WTC11 (cell line): ENCODE results near the gene ARHGAP44. TPM values are rescaled to one million over a fixed set of nuclear protein-coding genes. Genes with fewer than 3 reads are reported as not detected.

Experiments used
- ATAC-seq: fragments of 200-7000 bp; cut with Tn5 transposase; 2 replicates; pipeline ENCODE4 v1.10.0; 2021; ENCODE audit warnings: mild to moderate bottlenecking, moderate library complexity
- CTCF ChIA-PET: fragments of 300-600 bp; sonication (Branson Sonifier 250); formaldehyde crosslinking; loops from one replicate; lab custom pipeline; 2021; ENCODE audit warnings: antibody characterized with exemption; lab: Charles Lee
- POLR2A ChIA-PET: fragments of 350-600 bp; sonication (Branson Sonifier 250); formaldehyde crosslinking; loops from one replicate; lab custom pipeline; 2021; ENCODE audit warnings: antibody characterized with exemption; lab: Charles Lee
- DNase-seq: peaks from one replicate; pipeline ENCODE4 v3.0.0; 2021; ENCODE audit warnings: low spot score
- H3K27ac Mint-ChIP-seq: 2 replicates; pipeline ENCODE4 v1.8.0; 2021; ENCODE audit warnings: mixed read lengths
- H3K27me3 Mint-ChIP-seq: 2 replicates; pipeline ENCODE4 v1.8.0; 2021; ENCODE audit warnings: low read depth, mild to moderate bottlenecking, moderate library complexity, mixed read lengths
- H3K36me3 Mint-ChIP-seq: 2 replicates; pipeline ENCODE4 v1.8.0; 2021; ENCODE audit warnings: mixed read lengths
- H3K4me1 Mint-ChIP-seq: 2 replicates; pipeline ENCODE4 v1.8.0; 2022; ENCODE audit warnings: mixed read lengths
- H3K4me3 Mint-ChIP-seq: 2 replicates; pipeline ENCODE4 v1.8.0; 2021; ENCODE audit warnings: mild to moderate bottlenecking, moderate library complexity, mixed read lengths
- H3K9me3 Mint-ChIP-seq: 2 replicates; pipeline ENCODE4 v1.8.0; 2021; ENCODE audit warnings: mixed read lengths
- EMX1 ChIP-seq: fragments of 250-450 bp; sonication (Bioruptor Pico); IDR thresholded peaks from 2 replicates; pipeline ENCODE4 v1.8.0; 2021; ENCODE audit warnings: mild to moderate bottlenecking
- ESRRA ChIP-seq: sonication (generic); formaldehyde crosslinking; IDR thresholded peaks from 2 replicates; pipeline ENCODE4 v1.8.1; 2022; ENCODE audit warnings: mild to moderate bottlenecking, missing genetic modification reagents, borderline replicate concordance
- ETV6 ChIP-seq: sonication (generic); formaldehyde crosslinking; IDR thresholded peaks from 2 replicates; pipeline ENCODE4 v1.8.1; 2022; ENCODE audit warnings: mild to moderate bottlenecking, missing genetic modification reagents
- FOXJ3 ChIP-seq: sonication (generic); formaldehyde crosslinking; IDR thresholded peaks from 2 replicates; pipeline ENCODE4 v1.9.0; 2021; ENCODE audit warnings: missing genetic modification reagents, mild to moderate bottlenecking, borderline replicate concordance
- GRHL2 ChIP-seq: fragments of 250-450 bp; sonication (Bioruptor Pico); IDR thresholded peaks from 2 replicates; pipeline ENCODE4 v1.8.0; 2022; ENCODE audit warnings: mild to moderate bottlenecking, moderate library complexity; ENCODE audit not compliant: insufficient replicate concordance, severe bottlenecking
- GTF2I ChIP-seq: fragments of 250-450 bp; sonication (Bioruptor Pico); conservative IDR thresholded peaks from 2 replicates; pipeline ENCODE4 v1.4.0; 2021; ENCODE audit warnings: mild to moderate bottlenecking
- KAT7 ChIP-seq: sonication (generic); formaldehyde crosslinking; IDR thresholded peaks from 2 replicates; pipeline ENCODE4 v1.8.1; 2023; ENCODE audit warnings: missing genetic modification reagents, mild to moderate bottlenecking, borderline replicate concordance
- NFYB ChIP-seq: sonication (generic); formaldehyde crosslinking; conservative IDR thresholded peaks from 2 replicates; pipeline ENCODE4 v1.8.0; 2022; ENCODE audit warnings: low read depth, missing genetic modification reagents
- NR2C2 ChIP-seq: sonication (generic); formaldehyde crosslinking; IDR thresholded peaks from 2 replicates; pipeline ENCODE4 v1.8.0; 2022; ENCODE audit warnings: mild to moderate bottlenecking, missing genetic modification reagents
- PRRX2 ChIP-seq: fragments of 250-450 bp; sonication (Bioruptor Pico); IDR thresholded peaks from 2 replicates; pipeline ENCODE4 v1.8.0; 2021; ENCODE audit warnings: mild to moderate bottlenecking
- RORB ChIP-seq: fragments of 250-450 bp; sonication (Bioruptor Pico); IDR thresholded peaks from 2 replicates; pipeline ENCODE4 v1.9.0; 2021; ENCODE audit warnings: mild to moderate bottlenecking
- SMAD3 ChIP-seq: sonication (generic); formaldehyde crosslinking; IDR thresholded peaks from 2 replicates; pipeline ENCODE4 v1.8.0; 2022; ENCODE audit warnings: missing genetic modification reagents, mild to moderate bottlenecking, borderline replicate concordance
- ZNF263 ChIP-seq: sonication (generic); formaldehyde crosslinking; IDR thresholded peaks from 2 replicates; pipeline ENCODE4 v1.8.1; 2022; ENCODE audit warnings: low read depth, mild to moderate bottlenecking, moderate library complexity, missing genetic modification reagents
- ZNF317 ChIP-seq: sonication (generic); formaldehyde crosslinking; IDR thresholded peaks from 2 replicates; pipeline ENCODE4 v1.8.1; 2023; ENCODE audit warnings: low read depth, mild to moderate bottlenecking, moderate library complexity, missing genetic modification reagents, borderline replicate concordance
- ZNF671 ChIP-seq: fragments of 250-450 bp; sonication (Bioruptor Pico); IDR thresholded peaks from 2 replicates; pipeline ENCODE4 v1.8.0; 2021; ENCODE audit warnings: mild to moderate bottlenecking
- total RNA-seq: library from RNA; stranded (reverse); gene quantifications from 3 replicates; pipeline ENCODE4 v1.2.3, GENCODE V29; 2021
- TF ChIP-seq, protein P1 (sequence below): sonication (generic); formaldehyde crosslinking; IDR thresholded peaks from 2 replicates; pipeline ENCODE4 v1.8.1; 2023; ENCODE audit warnings: mild to moderate bottlenecking, missing genetic modification reagents
- TF ChIP-seq, protein P2 (sequence below): sonication (generic); formaldehyde crosslinking; conservative IDR thresholded peaks from 2 replicates; pipeline ENCODE4 v1.8.1; 2022; ENCODE audit warnings: mild to moderate bottlenecking, missing genetic modification reagents
- TF ChIP-seq, protein P3 (sequence below): sonication (generic); formaldehyde crosslinking; IDR thresholded peaks from 2 replicates; pipeline ENCODE4 v1.8.1; 2022; ENCODE audit warnings: low read depth, missing genetic modification reagents, borderline replicate concordance
- TF ChIP-seq, protein P4 (sequence below): sonication (generic); formaldehyde crosslinking; IDR thresholded peaks from 2 replicates; pipeline ENCODE4 v1.8.1; 2023; ENCODE audit warnings: mild to moderate bottlenecking, missing genetic modification reagents
- TF ChIP-seq, protein P5 (sequence below): sonication (generic); formaldehyde crosslinking; IDR thresholded peaks from 2 replicates; pipeline ENCODE4 v1.8.1; 2022; ENCODE audit warnings: low read depth, mild to moderate bottlenecking, moderate library complexity, missing genetic modification reagents, borderline replicate concordance
- TF ChIP-seq, protein P6 (sequence below): fragments of 200-600 bp; IDR thresholded peaks from 2 replicates; pipeline ENCODE4 v1.8.0; 2022; ENCODE audit warnings: antibody characterized with exemption
- TF ChIP-seq, protein P7 (sequence below): sonication (generic); formaldehyde crosslinking; IDR thresholded peaks from 2 replicates; pipeline ENCODE4 v1.8.0; 2023; ENCODE audit warnings: missing genetic modification reagents

ARHGAP44 gene
- total RNA-seq, 1 experiment from 2014 or later: 23.8 TPM

DNA sequence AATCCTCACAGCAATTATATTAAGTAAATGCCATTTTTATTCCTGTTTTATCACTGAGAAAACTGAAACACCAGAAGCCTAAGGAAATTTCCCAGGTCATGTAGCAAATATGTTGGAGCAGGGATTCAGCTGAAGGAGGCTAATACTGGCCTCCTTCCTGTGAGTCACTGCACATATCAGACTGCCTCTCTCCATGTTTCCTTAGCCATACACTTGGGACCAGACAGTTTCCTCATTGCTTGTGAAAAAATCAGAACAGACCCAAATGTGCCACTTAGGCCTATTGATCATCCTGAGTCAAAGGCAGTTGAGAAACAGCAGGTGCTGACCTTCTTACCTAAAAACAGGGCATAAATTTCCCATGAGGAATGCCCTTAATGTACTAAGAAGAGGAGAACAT lies 247.5 kb downstream of the ARHGAP44 start:
- no peak for DNase-seq
- H3K4me3 Mint-ChIP-seq: no peak overlapping the region
- TF ChIP-seq, protein P1, sequence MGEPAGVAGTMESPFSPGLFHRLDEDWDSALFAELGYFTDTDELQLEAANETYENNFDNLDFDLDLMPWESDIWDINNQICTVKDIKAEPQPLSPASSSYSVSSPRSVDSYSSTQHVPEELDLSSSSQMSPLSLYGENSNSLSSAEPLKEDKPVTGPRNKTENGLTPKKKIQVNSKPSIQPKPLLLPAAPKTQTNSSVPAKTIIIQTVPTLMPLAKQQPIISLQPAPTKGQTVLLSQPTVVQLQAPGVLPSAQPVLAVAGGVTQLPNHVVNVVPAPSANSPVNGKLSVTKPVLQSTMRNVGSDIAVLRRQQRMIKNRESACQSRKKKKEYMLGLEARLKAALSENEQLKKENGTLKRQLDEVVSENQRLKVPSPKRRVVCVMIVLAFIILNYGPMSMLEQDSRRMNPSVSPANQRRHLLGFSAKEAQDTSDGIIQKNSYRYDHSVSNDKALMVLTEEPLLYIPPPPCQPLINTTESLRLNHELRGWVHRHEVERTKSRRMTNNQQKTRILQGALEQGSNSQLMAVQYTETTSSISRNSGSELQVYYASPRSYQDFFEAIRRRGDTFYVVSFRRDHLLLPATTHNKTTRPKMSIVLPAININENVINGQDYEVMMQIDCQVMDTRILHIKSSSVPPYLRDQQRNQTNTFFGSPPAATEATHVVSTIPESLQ: no peak
- TF ChIP-seq ESRRA (CRISPR knock-in tag) (no peak), NR2C2 (CRISPR knock-in tag) (no peak), ZNF263 (CRISPR knock-in tag) (no peak), SMAD3 (CRISPR knock-in tag) (no peak), EMX1 (CRISPR knock-in tag) (no peak), ZNF317 (CRISPR knock-in tag) (no peak), GRHL2 (CRISPR knock-in tag) (no peak), KAT7 (CRISPR knock-in tag) (no peak), ZNF671 (CRISPR knock-in tag) (no peak), FOXJ3 (no peak), PRRX2 (CRISPR knock-in tag) (no peak)
- TF ChIP-seq, protein P2, sequence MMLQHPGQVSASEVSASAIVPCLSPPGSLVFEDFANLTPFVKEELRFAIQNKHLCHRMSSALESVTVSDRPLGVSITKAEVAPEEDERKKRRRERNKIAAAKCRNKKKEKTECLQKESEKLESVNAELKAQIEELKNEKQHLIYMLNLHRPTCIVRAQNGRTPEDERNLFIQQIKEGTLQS (CRISPR knock-in tag): no peak
- TF ChIP-seq, protein P3, sequence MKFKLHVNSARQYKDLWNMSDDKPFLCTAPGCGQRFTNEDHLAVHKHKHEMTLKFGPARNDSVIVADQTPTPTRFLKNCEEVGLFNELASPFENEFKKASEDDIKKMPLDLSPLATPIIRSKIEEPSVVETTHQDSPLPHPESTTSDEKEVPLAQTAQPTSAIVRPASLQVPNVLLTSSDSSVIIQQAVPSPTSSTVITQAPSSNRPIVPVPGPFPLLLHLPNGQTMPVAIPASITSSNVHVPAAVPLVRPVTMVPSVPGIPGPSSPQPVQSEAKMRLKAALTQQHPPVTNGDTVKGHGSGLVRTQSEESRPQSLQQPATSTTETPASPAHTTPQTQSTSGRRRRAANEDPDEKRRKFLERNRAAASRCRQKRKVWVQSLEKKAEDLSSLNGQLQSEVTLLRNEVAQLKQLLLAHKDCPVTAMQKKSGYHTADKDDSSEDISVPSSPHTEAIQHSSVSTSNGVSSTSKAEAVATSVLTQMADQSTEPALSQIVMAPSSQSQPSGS (CRISPR knock-in tag): no peak
- TF ChIP-seq, protein P4, sequence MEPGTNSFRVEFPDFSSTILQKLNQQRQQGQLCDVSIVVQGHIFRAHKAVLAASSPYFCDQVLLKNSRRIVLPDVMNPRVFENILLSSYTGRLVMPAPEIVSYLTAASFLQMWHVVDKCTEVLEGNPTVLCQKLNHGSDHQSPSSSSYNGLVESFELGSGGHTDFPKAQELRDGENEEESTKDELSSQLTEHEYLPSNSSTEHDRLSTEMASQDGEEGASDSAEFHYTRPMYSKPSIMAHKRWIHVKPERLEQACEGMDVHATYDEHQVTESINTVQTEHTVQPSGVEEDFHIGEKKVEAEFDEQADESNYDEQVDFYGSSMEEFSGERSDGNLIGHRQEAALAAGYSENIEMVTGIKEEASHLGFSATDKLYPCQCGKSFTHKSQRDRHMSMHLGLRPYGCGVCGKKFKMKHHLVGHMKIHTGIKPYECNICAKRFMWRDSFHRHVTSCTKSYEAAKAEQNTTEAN (CRISPR knock-in tag): no peak
- TF ChIP-seq, protein P5, sequence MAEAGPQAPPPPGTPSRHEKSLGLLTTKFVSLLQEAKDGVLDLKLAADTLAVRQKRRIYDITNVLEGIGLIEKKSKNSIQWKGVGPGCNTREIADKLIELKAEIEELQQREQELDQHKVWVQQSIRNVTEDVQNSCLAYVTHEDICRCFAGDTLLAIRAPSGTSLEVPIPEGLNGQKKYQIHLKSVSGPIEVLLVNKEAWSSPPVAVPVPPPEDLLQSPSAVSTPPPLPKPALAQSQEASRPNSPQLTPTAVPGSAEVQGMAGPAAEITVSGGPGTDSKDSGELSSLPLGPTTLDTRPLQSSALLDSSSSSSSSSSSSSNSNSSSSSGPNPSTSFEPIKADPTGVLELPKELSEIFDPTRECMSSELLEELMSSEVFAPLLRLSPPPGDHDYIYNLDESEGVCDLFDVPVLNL (CRISPR knock-in tag): no peak
- TF ChIP-seq, all 79 proteins: peak for 0
- ChIA-PET CTCF (no interaction called here), POLR2A (no interaction called here)
- Mint-ChIP-seq H3K36me3 (peaks cover 15% of the 10 kb centered on the region), H3K27me3 (peaks cover 5% of the 10 kb centered on the region; the same call in 1 of the 2 replicates), H3K9me3 (peaks cover 37% of the 10 kb centered on the region), H3K4me1 (peaks cover 4% of the 10 kb centered on the region), H3K27ac (no peak overlapping the region)
- ATAC-seq: no peak

DNA sequence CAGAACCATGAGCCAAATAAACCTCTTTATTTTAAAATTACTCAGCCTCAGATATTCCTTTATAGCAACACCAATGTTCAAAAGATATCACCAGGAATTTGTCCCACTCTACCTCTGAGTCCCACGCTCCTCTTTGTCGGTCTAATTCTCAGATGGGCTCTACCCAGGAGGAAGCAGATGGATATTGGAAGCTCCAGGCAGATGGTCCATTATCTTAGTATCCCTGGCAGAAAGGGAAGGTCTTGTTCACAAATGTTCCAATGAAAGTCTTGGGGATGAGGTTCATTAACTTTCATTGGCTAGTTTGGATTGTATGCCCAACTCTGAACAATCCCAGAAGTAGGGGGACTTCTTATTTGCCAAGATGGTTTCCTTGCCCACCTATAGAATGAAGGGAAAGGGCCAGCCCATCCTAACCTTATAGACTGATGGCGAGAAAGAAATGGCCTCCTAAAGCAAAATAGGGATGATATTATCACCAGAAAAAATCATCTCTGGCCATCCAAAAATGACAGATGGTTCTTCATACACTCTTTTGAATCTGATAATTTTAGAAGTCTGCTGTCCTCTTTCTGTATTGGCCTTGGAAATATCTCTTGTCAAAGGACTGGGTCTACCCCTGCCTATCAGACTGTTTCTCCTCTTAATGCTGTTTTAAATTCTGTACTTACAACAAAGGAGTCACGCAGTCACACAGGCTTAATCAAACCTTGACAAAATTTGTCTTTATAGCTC lies 249.8 kb downstream of the ARHGAP44 start:
- ATAC-seq: no peak
- no peaks in the 10 kb centered on the region for H3K4me1 Mint-ChIP-seq
- ChIA-PET CTCF (interaction anchor here (2.5 kb wide), 1 partner anchor 8 kb away, joined by 13 read pairs; no protein-coding TSS in a partner anchor), POLR2A (no interaction called here)
- no peak overlapping the region for H3K4me3 Mint-ChIP-seq
- peaks cover 42% of the 10 kb centered on the region for H3K9me3 Mint-ChIP-seq
- H3K27me3 Mint-ChIP-seq: peaks cover 5% of the 10 kb centered on the region; the same call in 1 of the 2 replicates
- H3K36me3 Mint-ChIP-seq: peaks cover 15% of the 10 kb centered on the region
- H3K27ac Mint-ChIP-seq: no peak overlapping the region
- DNase-seq: no peak
- TF ChIP-seq ETV6 (CRISPR knock-in tag): no peak
- no peak for TF ChIP-seq NFYB (CRISPR knock-in tag)
- TF ChIP-seq GTF2I: no peak
- TF ChIP-seq, protein P1: no peak
- TF ChIP-seq RORB (CRISPR knock-in tag): no peak
- TF ChIP-seq SMAD3 (CRISPR knock-in tag): no peak
- TF ChIP-seq, protein P6, sequence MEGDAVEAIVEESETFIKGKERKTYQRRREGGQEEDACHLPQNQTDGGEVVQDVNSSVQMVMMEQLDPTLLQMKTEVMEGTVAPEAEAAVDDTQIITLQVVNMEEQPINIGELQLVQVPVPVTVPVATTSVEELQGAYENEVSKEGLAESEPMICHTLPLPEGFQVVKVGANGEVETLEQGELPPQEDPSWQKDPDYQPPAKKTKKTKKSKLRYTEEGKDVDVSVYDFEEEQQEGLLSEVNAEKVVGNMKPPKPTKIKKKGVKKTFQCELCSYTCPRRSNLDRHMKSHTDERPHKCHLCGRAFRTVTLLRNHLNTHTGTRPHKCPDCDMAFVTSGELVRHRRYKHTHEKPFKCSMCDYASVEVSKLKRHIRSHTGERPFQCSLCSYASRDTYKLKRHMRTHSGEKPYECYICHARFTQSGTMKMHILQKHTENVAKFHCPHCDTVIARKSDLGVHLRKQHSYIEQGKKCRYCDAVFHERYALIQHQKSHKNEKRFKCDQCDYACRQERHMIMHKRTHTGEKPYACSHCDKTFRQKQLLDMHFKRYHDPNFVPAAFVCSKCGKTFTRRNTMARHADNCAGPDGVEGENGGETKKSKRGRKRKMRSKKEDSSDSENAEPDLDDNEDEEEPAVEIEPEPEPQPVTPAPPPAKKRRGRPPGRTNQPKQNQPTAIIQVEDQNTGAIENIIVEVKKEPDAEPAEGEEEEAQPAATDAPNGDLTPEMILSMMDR: no peak
- TF ChIP-seq KAT7 (CRISPR knock-in tag): no peak
- TF ChIP-seq, protein P7, sequence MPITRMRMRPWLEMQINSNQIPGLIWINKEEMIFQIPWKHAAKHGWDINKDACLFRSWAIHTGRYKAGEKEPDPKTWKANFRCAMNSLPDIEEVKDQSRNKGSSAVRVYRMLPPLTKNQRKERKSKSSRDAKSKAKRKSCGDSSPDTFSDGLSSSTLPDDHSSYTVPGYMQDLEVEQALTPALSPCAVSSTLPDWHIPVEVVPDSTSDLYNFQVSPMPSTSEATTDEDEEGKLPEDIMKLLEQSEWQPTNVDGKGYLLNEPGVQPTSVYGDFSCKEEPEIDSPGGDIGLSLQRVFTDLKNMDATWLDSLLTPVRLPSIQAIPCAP (CRISPR knock-in tag): no peak
